HG03439 (cell line): Measurements from ENCODE around the gene CCHCR1.
"Not testable (repeated sequence)": the region's sequence is repeated elsewhere in the genome, so short reads cannot be mapped to it uniquely, and the experiment has no call there.

ENCODE experiments used
- ATAC-seq: cut with Tn5 transposase; IDR thresholded peaks from one replicate; pipeline ENCODE4 v1.9.1; 2021; ENCODE audit warnings: mild to moderate bottlenecking, moderate library complexity; ENCODE audit not compliant: unreplicated experiment

The CCHCR1 gene

DNA sequence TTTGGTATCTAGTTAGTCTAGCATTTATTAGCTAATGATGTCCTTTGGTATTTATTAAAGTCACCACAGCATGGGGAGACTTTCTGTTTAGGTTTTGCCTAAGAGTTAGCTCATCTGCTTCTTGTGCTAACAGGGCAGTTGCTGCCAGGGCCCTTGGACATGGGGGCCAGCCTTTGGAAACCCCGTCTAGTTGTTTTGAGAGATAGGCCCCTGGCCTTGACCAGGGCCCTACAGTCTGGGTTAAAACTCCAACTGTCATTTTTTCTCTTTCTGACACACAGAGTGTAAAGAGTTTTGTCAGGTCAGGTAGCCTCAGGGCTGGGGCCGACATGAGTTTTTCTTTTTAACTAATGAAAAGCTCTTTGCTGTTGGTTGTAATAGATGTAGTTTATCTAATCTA lies 25.7 kb upstream of the CCHCR1 start:
- not testable (repeated sequence) for ATAC-seq

- no peak for ATAC-seq
Observed at GRCh38 chr6:31180500-31180899, 22.9 kb upstream of the CCHCR1 start.

DNA sequence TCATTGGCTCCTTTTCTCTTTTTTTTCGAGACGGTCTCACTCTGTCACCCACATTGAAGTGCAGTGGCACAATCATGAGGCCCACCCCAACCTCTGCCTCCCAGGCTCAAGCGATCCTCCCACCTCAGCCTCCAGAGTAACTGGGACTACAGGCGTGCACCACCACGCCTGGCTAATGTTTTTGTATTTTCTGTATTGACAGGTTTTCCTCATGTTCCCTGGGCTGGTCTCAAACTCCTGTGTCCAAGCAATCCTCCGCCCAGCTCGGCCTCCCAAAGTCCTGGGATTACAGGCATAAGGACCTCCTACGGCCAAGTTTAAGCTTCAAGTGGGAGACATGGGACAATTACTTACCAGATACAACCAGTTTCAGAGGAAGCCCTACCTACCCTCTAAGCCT lies 22.3 kb upstream of the CCHCR1 start:
- ATAC-seq = no peak

DNA sequence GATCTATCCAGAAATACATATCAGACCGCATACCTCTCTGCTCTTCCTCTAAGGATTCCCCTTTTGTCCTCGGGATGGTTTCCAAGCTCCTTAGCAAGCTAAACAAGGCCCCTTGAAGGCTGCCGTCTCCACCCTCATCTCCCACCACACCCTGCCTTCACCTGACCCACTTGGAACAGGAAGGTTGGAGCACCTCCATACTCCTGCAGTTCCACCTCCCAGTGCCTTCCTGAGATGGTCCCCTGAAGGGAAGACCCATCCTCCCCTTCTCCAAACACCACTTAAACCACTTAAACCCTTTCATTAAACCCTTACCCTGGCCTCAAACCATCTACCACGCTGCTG lies 21.4 kb upstream of the CCHCR1 start:
- no peak for ATAC-seq

DNA sequence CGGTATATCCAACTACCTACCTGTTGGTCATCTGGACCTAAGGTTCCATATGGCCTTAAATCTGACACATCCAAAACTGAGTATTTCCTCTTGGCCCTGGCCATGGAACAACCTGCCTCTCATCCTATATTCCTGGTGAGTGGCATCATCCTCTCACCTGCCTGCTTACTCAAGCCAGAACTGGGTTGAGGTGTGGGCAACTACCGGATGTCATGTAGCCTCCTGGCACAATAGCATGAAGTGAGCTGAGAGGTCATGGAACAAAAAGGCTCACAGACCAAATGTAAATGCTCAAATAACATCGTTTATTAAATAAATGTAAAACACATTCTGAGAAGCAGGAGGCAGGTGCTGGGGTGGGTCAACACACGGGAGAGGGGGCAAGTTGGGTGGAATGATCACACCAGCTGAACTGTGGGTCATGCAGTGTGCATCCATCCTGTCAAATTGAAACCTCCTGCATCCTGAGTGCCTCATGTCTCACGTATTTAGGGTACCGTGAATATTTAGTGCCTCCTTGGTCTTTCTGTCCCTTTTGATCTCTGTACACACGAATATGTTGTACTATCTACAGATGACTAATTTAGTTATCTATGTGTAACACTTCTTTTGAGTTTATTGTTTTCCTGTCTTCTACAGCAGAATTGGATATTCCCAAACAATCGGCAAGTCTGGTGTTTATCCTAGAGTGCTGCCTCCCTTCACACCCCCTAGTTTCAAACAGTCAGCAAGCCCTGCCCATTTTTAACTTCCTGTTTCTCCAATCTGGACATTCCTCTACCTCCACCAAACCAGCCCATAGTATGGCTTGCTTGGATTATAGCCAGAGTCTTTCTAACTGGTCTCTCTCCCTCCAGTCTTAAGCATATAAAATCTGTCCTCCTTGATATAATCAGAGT lies 20.8 kb upstream of the CCHCR1 start:
- no peak for ATAC-seq

- no peak for ATAC-seq
Observed at GRCh38 chr6:31175971-31176370, 18.4 kb upstream of the CCHCR1 start.

GRCh38 chr6:31174378-31174777 lies 16.8 kb upstream of the CCHCR1 start:
- ATAC-seq = no peak

DNA sequence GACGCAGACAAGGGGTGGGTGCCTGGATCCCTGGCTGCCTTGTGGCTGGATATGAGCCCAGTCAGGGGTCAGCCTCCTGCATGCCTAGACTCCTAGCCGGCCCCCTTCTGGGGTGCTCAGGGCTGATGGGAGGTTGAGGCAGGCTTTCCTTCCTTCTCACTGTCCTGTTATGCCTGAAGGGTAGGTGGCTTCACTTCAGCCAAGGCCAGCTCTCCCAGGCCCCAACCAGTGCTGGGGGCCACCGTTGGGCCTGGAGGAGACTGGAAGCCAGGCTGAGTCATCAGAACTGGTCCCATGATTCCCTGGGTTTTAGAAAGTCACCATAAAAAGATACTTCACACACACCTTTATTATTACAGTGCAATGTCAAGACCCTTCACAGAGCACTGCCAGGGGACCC lies 15.8 kb upstream of the CCHCR1 start:
- no peak for ATAC-seq

DNA sequence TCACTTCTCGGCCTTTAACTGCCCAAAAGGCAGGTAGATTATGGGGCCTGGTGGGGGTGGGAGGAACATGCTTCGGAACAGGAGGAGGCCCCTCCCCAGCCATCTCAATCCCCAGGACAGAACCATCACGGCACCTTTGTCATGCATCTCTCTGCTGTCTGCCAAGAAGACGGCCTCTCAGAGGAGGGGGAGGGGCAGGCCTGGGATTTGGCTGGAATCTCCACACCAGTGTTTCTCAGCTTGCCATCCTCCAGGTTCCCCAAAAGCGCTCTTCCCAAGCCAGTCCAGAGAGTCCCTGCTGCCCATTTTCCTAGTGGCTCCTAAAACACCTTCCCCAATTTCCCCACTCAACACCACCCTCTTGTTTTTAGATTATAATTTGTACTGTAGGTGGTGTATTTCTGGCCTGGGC lies 15.4 kb upstream of the CCHCR1 start:
- ATAC-seq = no peak

GRCh38 chr6:31171931-31172905 lies 14.6 kb upstream of the CCHCR1 start:
- no peak for ATAC-seq

GRCh38 chr6:31170987-31171671 lies 13.5 kb upstream of the CCHCR1 start:
- ATAC-seq = no peak

GRCh38 chr6:31170600-31170881 lies 12.9 kb upstream of the CCHCR1 start, which contains the start of gene POU5F1:
Gene POU5F1 (minus strand): TSS chr6:31170682. CDS start chr6:31170620, 62 bp downstream.
- ATAC-seq = no peak

- ATAC-seq = not testable (repeated sequence)
Observed at GRCh38 chr6:31169858-31170599, 12.4 kb upstream of the CCHCR1 start.

GRCh38 chr6:31169123-31169857 lies 11.7 kb upstream of the CCHCR1 start:
- no peak for ATAC-seq

GRCh38 chr6:31168606-31169005 lies 11.0 kb upstream of the CCHCR1 start:
- ATAC-seq = no peak

DNA sequence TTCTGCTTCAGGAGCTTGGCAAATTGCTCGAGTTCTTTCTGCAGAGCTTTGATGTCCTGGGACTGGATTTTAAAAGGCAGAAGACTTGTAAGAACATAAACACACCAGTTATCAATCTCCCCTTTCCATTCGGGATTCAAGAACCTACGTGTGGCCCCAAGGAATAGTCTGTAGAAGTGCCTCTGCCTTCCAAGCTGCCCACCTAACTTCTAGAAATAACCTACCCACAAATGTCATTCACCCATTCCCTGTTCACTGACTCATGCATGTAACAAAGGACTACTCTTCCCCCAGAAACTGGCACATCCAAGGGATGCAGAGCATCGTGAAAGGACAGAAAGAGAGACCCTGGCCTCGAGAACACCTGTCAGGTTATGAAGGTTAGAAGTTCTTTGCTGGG lies 8.4 kb upstream of the CCHCR1 start:
- no peak for ATAC-seq

- ATAC-seq = peak; percentile 65
Observed at GRCh38 chr6:31165064-31165832, 7.6 kb upstream of the CCHCR1 start.

GRCh38 chr6:31164475-31165063 lies 7.0 kb upstream of the CCHCR1 start:
- not testable (repeated sequence) for ATAC-seq

- no peak for ATAC-seq
Observed at GRCh38 chr6:31163922-31164321, 6.3 kb upstream of the CCHCR1 start.
